ENCODE data around the gene VAMP4.

The VAMP4 gene, protein sequence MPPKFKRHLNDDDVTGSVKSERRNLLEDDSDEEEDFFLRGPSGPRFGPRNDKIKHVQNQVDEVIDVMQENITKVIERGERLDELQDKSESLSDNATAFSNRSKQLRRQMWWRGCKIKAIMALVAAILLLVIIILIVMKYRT

DNA sequence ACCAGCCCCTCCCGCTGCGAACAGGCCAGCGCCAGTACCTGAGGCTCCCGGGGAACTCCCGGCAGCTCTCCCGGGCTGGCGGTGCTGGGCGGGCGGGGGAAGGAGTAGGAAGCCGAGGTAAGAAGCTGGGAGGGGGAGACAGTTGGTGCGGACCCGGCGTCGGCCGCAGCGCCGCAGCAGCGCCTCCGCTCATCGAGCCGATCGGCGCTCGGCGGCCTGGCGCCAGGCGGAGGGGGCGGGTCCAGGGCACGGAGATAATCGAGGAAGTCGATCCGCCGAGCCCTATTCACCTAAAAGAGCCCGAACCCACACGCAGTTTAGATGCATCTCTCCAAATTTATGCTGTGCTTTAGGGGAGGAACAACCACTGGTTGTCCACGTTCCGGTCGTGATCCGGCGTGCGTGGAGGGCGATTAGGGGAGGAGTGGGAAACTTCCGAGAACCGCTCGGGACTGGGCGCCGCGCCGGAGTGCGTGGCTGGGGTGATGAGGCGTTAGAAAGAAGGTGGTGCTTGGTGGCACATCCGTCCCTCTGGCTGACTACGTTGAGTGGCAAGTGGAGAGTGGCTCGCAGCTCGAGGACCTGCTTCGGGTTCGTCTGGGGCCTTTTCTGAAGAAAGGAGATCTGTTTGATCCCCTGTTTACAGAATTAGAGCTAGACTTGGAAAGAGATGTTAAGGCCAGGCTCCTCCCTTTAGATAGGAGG lies at the start of gene VAMP4:
Gene VAMP4 (minus strand): TSS at position 194 of the 705 bp plus-strand sequence. CDS start 3,651 bp downstream, outside the sequence.
- DNase-seq (ENCODE audit: extremely low read depth, low read depth) = no peak
- TF ChIP-seq, protein P1, sequence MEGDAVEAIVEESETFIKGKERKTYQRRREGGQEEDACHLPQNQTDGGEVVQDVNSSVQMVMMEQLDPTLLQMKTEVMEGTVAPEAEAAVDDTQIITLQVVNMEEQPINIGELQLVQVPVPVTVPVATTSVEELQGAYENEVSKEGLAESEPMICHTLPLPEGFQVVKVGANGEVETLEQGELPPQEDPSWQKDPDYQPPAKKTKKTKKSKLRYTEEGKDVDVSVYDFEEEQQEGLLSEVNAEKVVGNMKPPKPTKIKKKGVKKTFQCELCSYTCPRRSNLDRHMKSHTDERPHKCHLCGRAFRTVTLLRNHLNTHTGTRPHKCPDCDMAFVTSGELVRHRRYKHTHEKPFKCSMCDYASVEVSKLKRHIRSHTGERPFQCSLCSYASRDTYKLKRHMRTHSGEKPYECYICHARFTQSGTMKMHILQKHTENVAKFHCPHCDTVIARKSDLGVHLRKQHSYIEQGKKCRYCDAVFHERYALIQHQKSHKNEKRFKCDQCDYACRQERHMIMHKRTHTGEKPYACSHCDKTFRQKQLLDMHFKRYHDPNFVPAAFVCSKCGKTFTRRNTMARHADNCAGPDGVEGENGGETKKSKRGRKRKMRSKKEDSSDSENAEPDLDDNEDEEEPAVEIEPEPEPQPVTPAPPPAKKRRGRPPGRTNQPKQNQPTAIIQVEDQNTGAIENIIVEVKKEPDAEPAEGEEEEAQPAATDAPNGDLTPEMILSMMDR (IDR thresholded peaks at IDR 0.05; ENCODE audit: low read depth, low read length) = no peak

DNA sequence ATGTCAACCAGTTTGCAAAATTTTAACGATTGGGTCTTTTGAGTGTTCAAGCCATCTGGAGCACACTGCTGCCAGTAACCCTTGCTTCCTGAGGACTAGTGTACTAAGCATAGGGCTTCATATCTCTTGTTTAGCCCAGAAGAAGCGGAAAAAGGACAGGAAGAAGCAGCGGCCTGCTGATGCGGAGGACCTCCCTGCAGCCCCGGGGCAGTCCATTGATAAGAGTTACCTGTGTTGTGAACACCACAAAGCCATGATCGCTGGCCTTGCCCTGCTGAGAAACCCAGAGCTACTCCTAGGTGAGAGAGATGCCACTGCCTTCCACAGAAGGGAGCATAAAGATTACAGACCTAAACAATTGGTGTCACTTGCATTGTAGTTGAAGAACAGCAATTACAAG lies 48.5 kb upstream of the VAMP4 start:
- no peak for DNase-seq (ENCODE audit: extremely low read depth, low read depth)
- TF ChIP-seq, protein P1 (IDR thresholded peaks at IDR 0.05; ENCODE audit: low read depth, low read length) = no peak

DNA sequence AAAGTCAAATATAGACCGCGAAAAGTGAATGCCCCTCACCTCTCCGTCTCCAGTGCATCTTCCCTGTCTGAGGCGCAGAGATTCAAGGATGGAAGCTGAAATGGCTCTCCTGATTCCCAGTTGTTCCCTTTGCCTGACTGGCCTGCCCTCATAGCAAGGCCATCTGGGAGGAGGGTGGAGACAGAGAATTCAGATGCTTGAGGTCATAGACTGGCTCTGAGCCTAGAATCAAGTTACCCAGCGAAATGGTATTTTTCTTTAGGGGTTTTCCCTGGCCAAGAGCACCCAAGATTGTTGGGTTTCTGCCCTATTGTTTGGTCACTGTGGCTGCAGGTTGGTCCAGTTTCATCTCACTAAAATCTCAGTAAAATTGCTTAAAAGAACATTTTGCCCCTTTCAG lies 46.8 kb upstream of the VAMP4 start:
- peak; percentile 64 for DNase-seq (ENCODE audit: extremely low read depth, low read depth)

DNA sequence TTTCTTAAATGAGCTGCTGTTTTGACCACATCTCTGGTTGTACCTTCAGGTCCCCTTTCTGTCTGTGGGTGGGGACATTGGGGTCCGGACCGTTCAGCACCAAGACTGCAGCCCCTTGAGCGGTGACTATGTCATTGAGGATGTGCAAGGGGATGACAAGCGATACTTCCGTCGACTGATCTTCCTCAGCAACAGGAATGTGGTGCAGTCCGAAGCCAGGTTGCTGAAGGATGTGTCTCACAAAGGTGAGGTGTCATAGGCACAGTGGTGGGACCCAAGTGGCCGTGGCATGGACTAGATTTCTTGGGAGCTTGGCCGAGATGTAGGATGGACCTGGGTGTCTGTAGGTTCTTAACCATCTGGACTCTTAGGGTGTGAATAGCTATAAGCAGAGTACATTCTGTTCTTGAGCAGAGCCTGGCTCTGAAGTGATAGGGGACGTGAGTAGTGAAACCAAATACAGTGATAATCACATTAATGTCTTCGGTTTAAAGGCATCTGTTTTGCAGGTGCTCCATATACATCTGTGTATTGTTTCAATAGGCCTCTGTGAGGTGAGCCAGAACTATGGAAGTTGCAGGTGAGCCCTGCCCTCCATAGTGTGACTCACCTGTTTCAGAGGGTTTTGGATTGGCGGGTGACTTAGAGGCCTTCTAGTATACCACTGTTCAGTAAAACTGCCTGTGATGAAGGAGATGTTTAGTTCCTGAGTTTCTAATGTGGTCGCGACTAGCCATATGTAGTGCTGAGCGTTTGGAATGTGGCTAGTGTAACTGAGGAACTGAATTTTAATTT lies 46.0 kb upstream of the VAMP4 start:
- TF ChIP-seq, protein P1 (IDR thresholded peaks at IDR 0.05; ENCODE audit: low read depth, low read length) = no peak
- DNase-seq (ENCODE audit: extremely low read depth, low read depth) = no peak

More for the DNA sequence above, 46.8 kb upstream of the VAMP4 start:
- TF ChIP-seq, protein P1 (IDR thresholded peaks at IDR 0.05; ENCODE audit: low read depth, low read length) = no peak

DNA sequence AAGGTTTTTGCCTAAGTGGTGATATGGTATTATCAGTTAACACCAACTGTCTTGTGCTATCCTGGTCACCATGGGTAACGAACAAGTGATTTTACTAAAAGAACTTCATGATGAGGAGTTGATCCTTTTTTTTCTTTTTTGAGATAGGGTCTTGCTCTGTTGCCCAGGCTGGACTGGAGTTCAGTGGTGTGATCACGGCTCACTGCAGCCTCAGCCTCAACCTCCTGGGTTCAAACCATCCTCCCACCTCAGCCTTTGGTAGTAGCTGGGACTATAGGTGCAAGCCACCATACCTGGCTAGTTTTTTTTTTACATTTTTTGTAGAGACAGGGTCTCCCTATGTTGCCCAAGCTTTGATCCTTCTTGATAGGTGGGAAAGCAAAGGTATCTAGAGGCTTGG lies 44.7 kb upstream of the VAMP4 start:
- no peak for DNase-seq (ENCODE audit: extremely low read depth, low read depth)
- TF ChIP-seq, protein P1 (IDR thresholded peaks at IDR 0.05; ENCODE audit: low read depth, low read length) = no peak

DNA sequence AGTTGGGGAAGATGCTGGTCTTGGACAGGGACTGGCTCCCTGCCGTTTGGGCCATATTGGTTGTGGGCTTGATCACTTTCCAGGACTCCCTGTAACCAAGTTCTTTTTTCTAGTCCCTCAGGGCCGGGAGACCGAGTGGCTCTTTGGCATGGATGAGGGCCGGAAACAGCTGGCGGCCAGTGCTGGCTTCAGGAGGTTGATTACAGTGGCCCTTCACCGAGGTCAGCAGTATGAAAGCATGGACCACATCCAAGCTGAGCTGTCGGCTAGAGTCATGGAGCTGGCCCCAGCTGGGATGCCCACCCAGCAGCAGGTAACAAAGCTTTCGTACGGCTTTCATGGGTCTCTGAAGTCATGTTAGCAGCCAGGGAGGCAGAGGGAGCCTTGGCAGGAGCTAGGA lies 43.9 kb upstream of the VAMP4 start:
- TF ChIP-seq, protein P1 (IDR thresholded peaks at IDR 0.05; ENCODE audit: low read depth, low read length) = no peak

DNA sequence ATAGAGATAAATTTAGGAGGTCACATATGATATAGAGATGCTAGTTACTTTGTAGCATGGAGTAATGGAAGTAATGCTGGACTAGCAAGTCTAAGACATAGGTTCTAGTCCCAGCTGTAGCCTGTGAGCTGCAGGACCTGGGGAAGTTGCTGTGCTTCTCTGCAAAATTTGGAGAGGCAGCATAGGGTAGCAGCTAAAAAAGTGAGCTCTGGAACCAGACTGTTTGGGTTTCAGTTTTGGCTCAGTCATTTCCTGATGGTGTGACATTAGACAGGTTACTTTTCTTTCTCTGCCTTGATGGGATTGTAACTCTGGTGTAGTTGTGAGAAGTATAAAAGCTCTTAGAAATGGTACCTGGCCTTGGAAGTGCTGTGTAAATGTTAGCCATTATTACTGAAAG lies 42.9 kb upstream of the VAMP4 start:
- no peak for DNase-seq (ENCODE audit: extremely low read depth, low read depth)
- TF ChIP-seq, protein P1 (IDR thresholded peaks at IDR 0.05; ENCODE audit: low read depth, low read length) = no peak

More for the DNA sequence above, 43.9 kb upstream of the VAMP4 start:
- DNase-seq (ENCODE audit: extremely low read depth, low read depth) = no peak
